ENCODE data around the gene LRRN2. TPM values are rescaled to one million over a fixed set of nuclear protein-coding genes. Genes with fewer than 3 reads are reported as not detected.

Gene LRRN2
- total and polyA plus RNA-seq, 2 of the 8 experiments (the other 6 are each of a cell fraction or from before 2014, with no cell fraction given) = 1.8 to 2.3 TPM

DNA sequence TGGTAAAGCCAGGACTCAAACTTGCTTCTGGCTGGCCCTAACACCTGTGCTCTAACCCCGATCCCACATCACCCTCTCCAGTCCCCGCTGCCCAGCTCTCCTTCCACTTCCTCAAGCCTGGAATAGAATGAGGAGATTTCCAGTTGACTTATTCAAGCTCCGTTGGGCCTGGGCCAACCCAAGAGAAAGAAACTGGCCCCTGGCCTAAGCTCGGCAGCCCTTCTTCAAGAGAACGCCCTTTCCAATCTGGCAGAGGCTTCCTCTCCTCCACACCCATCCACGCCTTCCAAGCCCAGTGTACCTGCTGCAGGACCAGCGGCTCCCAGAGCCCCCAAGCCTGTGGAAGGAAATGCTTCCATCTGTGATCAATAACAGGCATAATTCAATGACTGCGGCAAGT, 51.9 kb downstream of the LRRN2 start:
- Histone ChIP-seq H3K56ac (replicated peaks; ENCODE audit: insufficient read length, low read depth, low read length) (no peak overlapping the region), H2BK120ac (replicated peaks; ENCODE audit: low read depth, low read length) (no peak overlapping the region), H3K36me3 (ENCODE audit: control insufficient read depth in 2 of 4, insufficient read depth in 4 of 4, low read length in 3 of 4) (no peaks in the 10 kb centered on the region), H2BK20ac (ENCODE audit: low read length) (no peak overlapping the region), H3K79me2 (ENCODE audit: control insufficient read depth in 1 of 2, insufficient read depth in 2 of 2, low read length in 2 of 2) (no peaks in the 10 kb centered on the region), H4K20me1 (replicated peaks in 1 of 2; ENCODE audit: control insufficient read depth in 1 of 2, insufficient read depth in 2 of 2, low read length in 2 of 2) (no peaks in the 10 kb centered on the region), H4K5ac (ENCODE audit: insufficient read length, low read depth, low read length) (no peak overlapping the region), H3K27me3 (replicated peaks in 1 of 4; ENCODE audit: control insufficient read depth in 3 of 4, extremely low read depth in 1 of 4, insufficient read depth in 3 of 4, low read length in 3 of 4) (no peaks in the 10 kb centered on the region), H3K18ac (ENCODE audit: extremely low read depth, low read length) (no peak overlapping the region), H4K91ac (replicated peaks; ENCODE audit: insufficient read length, low read length) (no peak overlapping the region), H3K4me2 (ENCODE audit: insufficient read depth in 1 of 2, low read depth in 2 of 2, low read length in 2 of 2) (no peak overlapping the region), H2BK5ac (ENCODE audit: low read depth, low read length) (no peak overlapping the region), H3K79me1 (ENCODE audit: low read depth, low read length) (no peaks in the 10 kb centered on the region), H3K9me3 (ENCODE audit: insufficient read depth in 2 of 2, low read depth in 1 of 2, low read length in 1 of 2) (no peaks in the 10 kb centered on the region), H2AFZ (ENCODE audit: low read length) (no peak overlapping the region), H2AK5ac (ENCODE audit: low read depth, low read length) (no peak overlapping the region), H3K27ac (ENCODE audit: low read depth, low read length) (no peak overlapping the region), H4K8ac (ENCODE audit: extremely low read depth, insufficient read depth, low read length) (no peak overlapping the region), H3K9ac (replicated peaks in 1 of 4; ENCODE audit: extremely low read depth in 1 of 4, low read depth in 3 of 4, low read length in 3 of 4) (no peak overlapping the region), H3K23ac (ENCODE audit: insufficient read length) (no peak overlapping the region), H3K4me1 (replicated peaks in 1 of 4; ENCODE audit: control insufficient read depth in 3 of 4, insufficient read depth in 4 of 4, low read length in 3 of 4) (no peaks in the 10 kb centered on the region), H2BK15ac (ENCODE audit: low read length) (no peak overlapping the region), H2BK12ac (ENCODE audit: low read depth, low read length) (no peak overlapping the region), H3K14ac (ENCODE audit: insufficient read length) (no peak overlapping the region), H3K23me2 (ENCODE audit: low read depth, low read length) (peaks cover 2% of the 10 kb centered on the region; the same call in 1 of the 2 replicates), H3K4ac (replicated peaks; ENCODE audit: insufficient read length, low read depth, low read length) (no peak overlapping the region), H3K4me3 (ENCODE audit: extremely low read depth in 1 of 4, insufficient read depth in 2 of 4, low read depth in 3 of 4, low read length in 4 of 4) (no peak overlapping the region)
- WGBS, 2 experiments (ENCODE audit: extremely low coverage in 1 of 2, insufficient coverage in 1 of 2, insufficient read length in 1 of 2, insufficient replicate concordance in 2 of 2, low coverage in 1 of 2, low lambda C conversion rate in 2 of 2, missing lambda C conversion rate in 1 of 2) = 82% methylated on average over 7 of the region's 8 CpGs; no CpG with 5 or more reads in 1 of the 2 experiments
- no peak for DNase-seq (ENCODE audit: low read depth in 1 of 2, low spot score in 2 of 2)
- FAIRE-seq = no peak
- ChIA-PET CTCF (ENCODE audit: partially characterized antibody) (interaction anchor here (1.1 to 2.7 kb wide), 3 partner anchors 9 to 174 kb away, joined by 3 to 9 read pairs (median 3); no protein-coding TSS in a partner anchor), POLR2A (ENCODE audit: partially characterized antibody) (no interaction called here)
- TF ChIP-seq JUND (IDR thresholded peaks at IDR 0.05; ENCODE audit: low read length) (no peak), CREB1 (IDR thresholded peaks at IDR 0.05) (no peak), FOSL1 (IDR thresholded peaks at IDR 0.05; ENCODE audit: insufficient read depth, low read depth, low read length) (no peak), SIN3A (conservative IDR thresholded peaks at IDR 0.05 in 1 of 2, IDR thresholded peaks at IDR 0.05 in 1 of 2; ENCODE audit: low read depth in 1 of 2, low read length in 2 of 2) (no peak), SUZ12 (IDR thresholded peaks at IDR 0.05; ENCODE audit: low read length) (no peak), GTF2F1 (IDR thresholded peaks at IDR 0.05; ENCODE audit: borderline replicate concordance, low read depth, low read length) (no peak), RNF2 (IDR thresholded peaks at IDR 0.05; ENCODE audit: borderline replicate concordance, low read depth, low read length, missing control alignments, poor library complexity, severe bottlenecking) (no peak)
- TF ChIP-seq, protein P1, sequence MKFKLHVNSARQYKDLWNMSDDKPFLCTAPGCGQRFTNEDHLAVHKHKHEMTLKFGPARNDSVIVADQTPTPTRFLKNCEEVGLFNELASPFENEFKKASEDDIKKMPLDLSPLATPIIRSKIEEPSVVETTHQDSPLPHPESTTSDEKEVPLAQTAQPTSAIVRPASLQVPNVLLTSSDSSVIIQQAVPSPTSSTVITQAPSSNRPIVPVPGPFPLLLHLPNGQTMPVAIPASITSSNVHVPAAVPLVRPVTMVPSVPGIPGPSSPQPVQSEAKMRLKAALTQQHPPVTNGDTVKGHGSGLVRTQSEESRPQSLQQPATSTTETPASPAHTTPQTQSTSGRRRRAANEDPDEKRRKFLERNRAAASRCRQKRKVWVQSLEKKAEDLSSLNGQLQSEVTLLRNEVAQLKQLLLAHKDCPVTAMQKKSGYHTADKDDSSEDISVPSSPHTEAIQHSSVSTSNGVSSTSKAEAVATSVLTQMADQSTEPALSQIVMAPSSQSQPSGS (IDR thresholded peaks at IDR 0.05; ENCODE audit: low read length) = no peak
- TF ChIP-seq, protein P2, sequence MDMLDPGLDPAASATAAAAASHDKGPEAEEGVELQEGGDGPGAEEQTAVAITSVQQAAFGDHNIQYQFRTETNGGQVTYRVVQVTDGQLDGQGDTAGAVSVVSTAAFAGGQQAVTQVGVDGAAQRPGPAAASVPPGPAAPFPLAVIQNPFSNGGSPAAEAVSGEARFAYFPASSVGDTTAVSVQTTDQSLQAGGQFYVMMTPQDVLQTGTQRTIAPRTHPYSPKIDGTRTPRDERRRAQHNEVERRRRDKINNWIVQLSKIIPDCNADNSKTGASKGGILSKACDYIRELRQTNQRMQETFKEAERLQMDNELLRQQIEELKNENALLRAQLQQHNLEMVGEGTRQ (IDR thresholded peaks at IDR 0.05; ENCODE audit: low read length) = no peak
- TF ChIP-seq, protein P3, sequence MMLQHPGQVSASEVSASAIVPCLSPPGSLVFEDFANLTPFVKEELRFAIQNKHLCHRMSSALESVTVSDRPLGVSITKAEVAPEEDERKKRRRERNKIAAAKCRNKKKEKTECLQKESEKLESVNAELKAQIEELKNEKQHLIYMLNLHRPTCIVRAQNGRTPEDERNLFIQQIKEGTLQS (IDR thresholded peaks at IDR 0.05; ENCODE audit: insufficient read depth, low read depth, low read length) = no peak
